ENCODE measurements around the gene KIAA1671.

- TF ChIP-seq CTCF (IDR thresholded peaks at IDR 0.05; ENCODE audit: low read depth, low read length, missing input control): no peak
- TF ChIP-seq RXRA (IDR thresholded peaks at IDR 0.05): peak; percentile 20 to 45
- TF ChIP-seq REST (IDR thresholded peaks at IDR 0.05): no peak
- no peak for TF ChIP-seq RAD21 (IDR thresholded peaks at IDR 0.05)
- TF ChIP-seq HNF4A (conservative IDR thresholded peaks at IDR 0.05): no peak
- TF ChIP-seq GABPA (IDR thresholded peaks at IDR 0.05 in 1 of 2, conservative IDR thresholded peaks at IDR 0.05 in 1 of 2): no peak
- no peak for TF ChIP-seq ATF3 (IDR thresholded peaks at IDR 0.05)
- no peak for TF ChIP-seq TAF1 (conservative IDR thresholded peaks at IDR 0.05)
- TF ChIP-seq, protein P1, sequence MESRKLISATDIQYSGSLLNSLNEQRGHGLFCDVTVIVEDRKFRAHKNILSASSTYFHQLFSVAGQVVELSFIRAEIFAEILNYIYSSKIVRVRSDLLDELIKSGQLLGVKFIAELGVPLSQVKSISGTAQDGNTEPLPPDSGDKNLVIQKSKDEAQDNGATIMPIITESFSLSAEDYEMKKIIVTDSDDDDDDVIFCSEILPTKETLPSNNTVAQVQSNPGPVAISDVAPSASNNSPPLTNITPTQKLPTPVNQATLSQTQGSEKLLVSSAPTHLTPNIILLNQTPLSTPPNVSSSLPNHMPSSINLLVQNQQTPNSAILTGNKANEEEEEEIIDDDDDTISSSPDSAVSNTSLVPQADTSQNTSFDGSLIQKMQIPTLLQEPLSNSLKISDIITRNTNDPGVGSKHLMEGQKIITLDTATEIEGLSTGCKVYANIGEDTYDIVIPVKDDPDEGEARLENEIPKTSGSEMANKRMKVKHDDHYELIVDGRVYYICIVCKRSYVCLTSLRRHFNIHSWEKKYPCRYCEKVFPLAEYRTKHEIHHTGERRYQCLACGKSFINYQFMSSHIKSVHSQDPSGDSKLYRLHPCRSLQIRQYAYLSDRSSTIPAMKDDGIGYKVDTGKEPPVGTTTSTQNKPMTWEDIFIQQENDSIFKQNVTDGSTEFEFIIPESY (IDR thresholded peaks at IDR 0.05): no peak
- no peak for TF ChIP-seq JUND (IDR thresholded peaks at IDR 0.05)
- TF ChIP-seq MAX (IDR thresholded peaks at IDR 0.05): no peak
These were observed 131.3 kb downstream of the KIAA1671 start for GRCh38 chr22:25083807-25084200.

All from liver (tissue), 3 donors.